GM20000 (cell line): ENCODE data around the gene LMNA.
A peak's percentile ranks its signal among the peaks of the same experiment; 100 is the strongest.

Experiments used
- DNase-seq: peaks from one replicate; pipeline ENCODE4 v3.0.0; 2012; ENCODE audit warnings: low spot score
- CTCF ChIP-seq: IDR thresholded peaks from 2 replicates; pipeline ENCODE4 v1.5.1; 2012; ENCODE audit warnings: mild to moderate bottlenecking, control low read depth; ENCODE audit errors: extremely low read depth, missing control alignments

The LMNA gene

GRCh38 chr1:156154317-156154749 is 39.8 kb downstream of the LMNA start:
- peak; percentile 79 for DNase-seq
- no peak for TF ChIP-seq CTCF

DNA sequence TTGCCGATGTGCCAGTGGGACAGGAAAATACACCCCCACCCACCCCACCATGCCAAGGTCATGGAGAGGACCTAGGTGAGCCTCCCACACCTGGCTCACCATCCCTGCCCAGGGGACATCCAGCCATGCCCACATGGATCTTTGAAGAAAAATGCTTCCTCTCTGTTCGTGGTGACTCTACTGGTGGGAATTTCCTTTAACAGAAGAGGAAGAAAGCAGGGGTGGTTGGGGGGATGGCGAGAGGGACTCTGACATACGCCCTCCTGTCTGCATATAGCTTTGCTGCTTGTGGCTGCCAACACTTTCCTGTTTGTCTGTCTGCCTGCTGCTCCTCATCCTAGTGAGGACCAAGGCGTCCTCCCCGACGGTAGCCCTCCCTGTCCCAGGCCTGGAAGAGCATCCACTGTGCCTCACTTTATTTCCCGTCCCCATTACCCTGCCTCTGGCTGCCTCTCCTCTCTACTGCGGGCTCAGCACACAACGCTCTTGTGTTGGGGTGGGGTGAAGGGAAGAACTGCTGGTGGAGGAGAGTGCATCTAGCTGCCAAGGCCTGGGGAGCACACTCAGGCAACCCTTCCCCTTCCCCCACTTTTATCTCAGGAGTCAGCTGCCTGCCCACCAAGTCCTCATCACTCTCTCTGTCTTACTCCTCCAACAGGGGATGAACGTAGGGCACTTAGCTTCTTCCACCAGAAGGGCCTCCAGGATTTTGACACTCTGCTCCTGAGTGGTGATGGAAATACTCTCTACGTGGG is 41.4 kb downstream of the LMNA start:
- DNase-seq = no peak
- no peak for TF ChIP-seq CTCF

DNA sequence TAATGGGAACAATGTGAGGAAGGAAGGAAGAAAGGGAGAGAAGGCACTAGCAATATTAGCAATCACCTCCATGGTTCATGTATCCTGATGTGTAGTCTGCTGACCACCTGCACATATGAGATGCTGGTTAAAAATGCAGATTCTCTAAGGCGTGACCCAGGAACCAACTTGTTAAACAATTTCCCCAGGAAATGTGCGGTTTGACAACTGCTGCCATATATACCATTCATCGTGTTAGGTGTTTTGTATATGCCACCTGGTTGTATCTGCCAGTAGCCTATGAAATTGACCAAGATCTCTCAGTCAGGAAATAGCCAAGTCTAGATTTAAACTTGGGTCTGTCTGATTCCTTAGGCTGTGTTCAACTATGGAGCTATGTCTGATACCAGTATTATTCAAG is 43.0 kb downstream of the LMNA start:
- DNase-seq = no peak
- no peak for TF ChIP-seq CTCF

DNA sequence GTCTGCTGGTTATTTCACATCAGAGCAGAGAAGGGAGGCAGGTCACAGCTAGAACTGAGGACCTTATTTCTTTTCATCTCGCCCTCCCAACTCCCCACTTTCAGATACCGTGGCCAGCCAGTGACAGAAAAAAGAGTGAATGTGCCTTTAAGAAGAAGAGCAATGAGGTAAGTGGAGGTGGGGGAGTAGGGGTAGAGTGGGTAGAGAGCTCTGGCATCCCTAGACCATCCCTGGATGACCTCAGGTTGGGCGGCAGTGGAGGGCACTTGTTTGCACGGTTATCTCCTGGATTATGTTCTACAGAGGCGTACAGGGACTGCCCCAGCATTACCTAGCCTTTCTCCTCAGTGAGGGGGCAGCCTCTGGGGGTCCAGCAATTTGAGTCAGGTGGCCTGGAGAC is 43.5 kb downstream of the LMNA start:
- no peak for DNase-seq
- TF ChIP-seq CTCF = no peak

DNA sequence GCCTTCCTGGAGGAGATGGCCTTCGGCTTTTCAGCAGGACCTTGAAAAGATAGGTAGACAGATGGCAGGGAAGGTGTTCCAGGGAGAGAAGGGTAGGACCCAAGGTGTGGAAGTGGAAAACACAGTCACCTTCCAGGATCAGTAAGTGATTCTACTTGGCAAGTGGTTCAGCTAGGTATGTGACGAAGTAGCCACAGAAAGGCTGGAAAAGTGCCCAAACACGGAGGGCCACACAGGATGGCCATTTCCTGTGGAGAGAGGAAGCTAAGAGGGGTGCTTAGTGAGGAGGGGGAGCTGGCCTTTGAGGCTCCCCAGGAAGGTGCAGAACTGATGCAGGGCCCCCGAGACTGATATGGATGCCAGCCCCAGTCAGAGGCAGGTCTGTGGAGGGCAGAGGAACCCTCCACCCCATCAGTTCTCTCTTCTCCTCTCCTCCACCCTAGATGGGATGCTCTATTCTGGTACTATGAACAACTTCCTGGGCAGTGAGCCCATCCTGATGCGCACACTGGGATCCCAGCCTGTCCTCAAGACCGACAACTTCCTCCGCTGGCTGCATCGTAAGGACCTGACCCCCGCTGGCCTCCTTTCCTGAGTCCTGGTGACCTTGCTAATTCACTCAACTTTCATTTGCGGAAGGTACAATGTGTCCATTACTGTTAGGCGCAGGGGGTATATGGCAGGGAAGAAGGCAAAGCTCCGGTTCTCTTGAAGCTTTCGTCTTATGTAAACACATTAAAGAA is 45.7 kb downstream of the LMNA start:
- TF ChIP-seq CTCF = no peak
- no peak for DNase-seq

DNA sequence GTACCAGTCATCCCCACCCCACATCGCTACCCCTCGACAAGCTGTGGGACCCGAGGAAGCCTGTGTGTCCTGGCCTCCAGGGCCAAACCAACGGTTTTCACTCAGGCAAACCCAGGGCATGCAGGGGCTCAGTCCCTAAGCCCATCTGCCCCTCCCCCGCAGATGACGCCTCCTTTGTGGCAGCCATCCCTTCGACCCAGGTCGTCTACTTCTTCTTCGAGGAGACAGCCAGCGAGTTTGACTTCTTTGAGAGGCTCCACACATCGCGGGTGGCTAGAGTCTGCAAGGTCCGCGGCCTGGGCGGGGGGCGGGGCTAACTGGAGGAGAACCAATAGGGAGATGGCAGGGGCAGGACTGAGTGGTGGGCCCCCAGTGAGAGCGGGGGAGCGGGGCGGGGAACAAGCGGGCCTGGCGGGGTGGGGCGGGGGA is 46.2 kb downstream of the LMNA start:
- TF ChIP-seq CTCF = no peak
- peak; percentile 79 for DNase-seq

DNA sequence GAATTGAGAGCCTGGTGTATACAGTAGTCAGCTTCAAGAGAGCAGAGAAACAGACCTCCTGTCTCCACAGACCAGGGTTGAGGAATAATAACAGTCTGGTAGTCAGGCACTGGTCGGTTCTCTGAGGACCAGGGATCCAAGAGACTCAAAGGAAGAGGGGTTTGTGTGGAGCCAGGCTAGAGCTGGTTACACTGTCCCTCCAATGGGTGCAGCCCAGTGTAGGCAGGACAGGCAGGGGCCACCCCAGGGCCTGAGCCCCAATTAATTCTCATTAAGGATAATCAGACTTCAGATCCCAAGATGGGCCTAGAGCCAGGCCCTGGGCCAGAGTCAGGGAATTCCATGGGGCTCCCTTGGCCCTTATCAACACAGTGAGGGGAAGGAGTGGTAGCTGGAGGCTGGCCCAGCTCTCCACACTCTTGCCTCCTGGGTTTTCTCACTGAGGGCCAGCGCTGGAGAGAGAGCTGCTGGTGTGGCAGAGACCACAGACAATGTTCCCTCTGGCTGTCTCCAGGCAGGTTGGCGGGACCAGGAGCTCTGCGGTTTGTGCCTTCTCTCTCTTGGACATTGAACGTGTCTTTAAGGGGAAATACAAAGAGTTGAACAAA is 48.0 kb downstream of the LMNA start:
- TF ChIP-seq CTCF = no peak

More for the DNA sequence above, 48.0 kb downstream of the LMNA start:
- DNase-seq = no peak
